PFSK-1 (cell line): Measurements from ENCODE around the gene CYP8B1.

Source experiments
- FOXP2 ChIP-seq: optimal IDR thresholded peaks from 2 replicates; pipeline ENCODE3; 2011; ENCODE audit warnings: borderline replicate concordance, control low read depth, inconsistent platforms; ENCODE audit not compliant: insufficient read depth; ENCODE audit errors: extremely low read length, extremely low read depth
- POLR2AphosphoS5 ChIP-seq: IDR thresholded peaks from 2 replicates; pipeline ENCODE4 v1.6.1; 2012; ENCODE audit warnings: low read depth, mild to moderate bottlenecking, control low read depth, low read length, moderate library complexity
- SIN3A ChIP-seq: IDR thresholded peaks from 2 replicates; pipeline ENCODE4 v1.6.1; 2012; ENCODE audit warnings: mild to moderate bottlenecking, low read length, moderate library complexity, borderline replicate concordance; ENCODE audit not compliant: insufficient read depth
- TAF1 ChIP-seq: IDR thresholded peaks from 2 replicates; pipeline ENCODE4 v1.6.1; 2012; ENCODE audit warnings: low read length, control low read depth, borderline replicate concordance; ENCODE audit not compliant: insufficient read depth
- TF ChIP-seq, protein P1 (sequence below), 2 experiments: IDR thresholded peaks; 2 replicates each; pipeline versions ENCODE4 v1.6.1 to v1.8.0; 2011 to 2012; ENCODE audit warnings: low read depth in 2 of 2, low read length in 2 of 2, control low read depth in 1 of 2, inconsistent platforms in 1 of 2, mild to moderate bottlenecking in 1 of 2, moderate library complexity in 1 of 2; ENCODE audit not compliant: insufficient read depth in 1 of 2

Gene CYP8B1

DNA sequence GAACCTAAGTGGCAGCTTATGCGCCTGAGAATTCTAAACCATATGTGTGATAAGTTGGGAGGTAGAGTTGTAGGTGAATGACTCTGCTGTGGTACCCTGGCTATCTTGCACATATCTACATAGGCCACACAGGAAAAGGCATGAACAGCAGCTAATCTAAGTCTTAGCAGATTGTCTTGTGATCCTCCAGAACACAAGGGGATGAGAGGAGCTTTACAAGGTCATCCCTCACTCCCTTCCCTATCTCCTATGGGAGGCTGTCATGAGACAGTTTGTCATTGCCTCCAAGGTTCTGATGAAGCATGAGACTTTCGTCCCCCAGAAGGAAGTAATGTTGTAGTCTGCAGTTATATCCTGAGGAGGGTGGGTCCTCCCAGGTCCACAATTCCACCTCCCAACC is 26.6 kb upstream of the CYP8B1 start:
- TF ChIP-seq SIN3A (no peak), POLR2AphosphoS5 (no peak), FOXP2 (no peak), TAF1 (no peak)
- TF ChIP-seq, protein P1, sequence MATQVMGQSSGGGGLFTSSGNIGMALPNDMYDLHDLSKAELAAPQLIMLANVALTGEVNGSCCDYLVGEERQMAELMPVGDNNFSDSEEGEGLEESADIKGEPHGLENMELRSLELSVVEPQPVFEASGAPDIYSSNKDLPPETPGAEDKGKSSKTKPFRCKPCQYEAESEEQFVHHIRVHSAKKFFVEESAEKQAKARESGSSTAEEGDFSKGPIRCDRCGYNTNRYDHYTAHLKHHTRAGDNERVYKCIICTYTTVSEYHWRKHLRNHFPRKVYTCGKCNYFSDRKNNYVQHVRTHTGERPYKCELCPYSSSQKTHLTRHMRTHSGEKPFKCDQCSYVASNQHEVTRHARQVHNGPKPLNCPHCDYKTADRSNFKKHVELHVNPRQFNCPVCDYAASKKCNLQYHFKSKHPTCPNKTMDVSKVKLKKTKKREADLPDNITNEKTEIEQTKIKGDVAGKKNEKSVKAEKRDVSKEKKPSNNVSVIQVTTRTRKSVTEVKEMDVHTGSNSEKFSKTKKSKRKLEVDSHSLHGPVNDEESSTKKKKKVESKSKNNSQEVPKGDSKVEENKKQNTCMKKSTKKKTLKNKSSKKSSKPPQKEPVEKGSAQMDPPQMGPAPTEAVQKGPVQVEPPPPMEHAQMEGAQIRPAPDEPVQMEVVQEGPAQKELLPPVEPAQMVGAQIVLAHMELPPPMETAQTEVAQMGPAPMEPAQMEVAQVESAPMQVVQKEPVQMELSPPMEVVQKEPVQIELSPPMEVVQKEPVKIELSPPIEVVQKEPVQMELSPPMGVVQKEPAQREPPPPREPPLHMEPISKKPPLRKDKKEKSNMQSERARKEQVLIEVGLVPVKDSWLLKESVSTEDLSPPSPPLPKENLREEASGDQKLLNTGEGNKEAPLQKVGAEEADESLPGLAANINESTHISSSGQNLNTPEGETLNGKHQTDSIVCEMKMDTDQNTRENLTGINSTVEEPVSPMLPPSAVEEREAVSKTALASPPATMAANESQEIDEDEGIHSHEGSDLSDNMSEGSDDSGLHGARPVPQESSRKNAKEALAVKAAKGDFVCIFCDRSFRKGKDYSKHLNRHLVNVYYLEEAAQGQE (IDR thresholded peaks at IDR 0.05; ENCODE audit: insufficient read depth in 1 of 2, low read depth in 2 of 2, low read length in 2 of 2): no peak

DNA sequence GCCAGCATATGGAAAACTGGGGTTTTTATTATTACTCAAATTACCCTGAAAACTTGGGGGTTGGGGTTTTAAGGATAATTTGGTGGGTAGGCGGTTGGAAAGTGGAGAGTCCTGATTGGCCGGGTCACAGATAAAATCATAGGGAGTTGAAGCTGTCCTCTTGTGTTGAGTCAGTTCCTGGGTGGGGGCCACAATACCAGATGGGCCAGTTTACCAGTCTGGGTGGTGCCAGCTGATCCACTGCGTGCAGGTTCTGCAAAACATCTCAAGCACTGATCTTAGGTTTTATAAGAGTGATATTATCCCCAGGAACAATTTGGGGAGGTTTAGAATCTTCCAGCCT is 25.4 kb upstream of the CYP8B1 start:
- TF ChIP-seq FOXP2 (no peak), SIN3A (no peak), POLR2AphosphoS5 (no peak), TAF1 (no peak)
- TF ChIP-seq, protein P1 (IDR thresholded peaks at IDR 0.05; ENCODE audit: insufficient read depth in 1 of 2, low read depth in 2 of 2, low read length in 2 of 2): no peak

- TF ChIP-seq POLR2AphosphoS5 (no peak), FOXP2 (no peak), SIN3A (no peak), TAF1 (no peak)
- TF ChIP-seq, protein P1 (IDR thresholded peaks at IDR 0.05; ENCODE audit: insufficient read depth in 1 of 2, low read depth in 2 of 2, low read length in 2 of 2): no peak
These were observed 24.8 kb upstream of the CYP8B1 start for GRCh38 chr3:42900226-42901072.

- TF ChIP-seq FOXP2 (no peak), TAF1 (no peak), POLR2AphosphoS5 (no peak), SIN3A (no peak)
- TF ChIP-seq, protein P1 (IDR thresholded peaks at IDR 0.05; ENCODE audit: insufficient read depth in 1 of 2, low read depth in 2 of 2, low read length in 2 of 2): no peak
These were observed 23.4 kb upstream of the CYP8B1 start for GRCh38 chr3:42898896-42899675.
